Astrocyte (in vitro differentiated cells and primary cell): ENCODE results near the gene AGPAT3.

Experiments
- EZH2 ChIP-seq: IDR thresholded peaks from 2 replicates; pipeline ENCODE4 v1.6.1; 2012; ENCODE audit warnings: mild to moderate bottlenecking, low read length, inconsistent platforms; ENCODE audit not compliant: insufficient read depth
- TF ChIP-seq, protein P1 (sequence below): IDR thresholded peaks from 2 replicates; pipeline ENCODE4 v1.5.1; 2011; ENCODE audit warnings: low read depth, mild to moderate bottlenecking, inconsistent platforms, low read length, moderate library complexity; ENCODE audit not compliant: insufficient read depth

DNA sequence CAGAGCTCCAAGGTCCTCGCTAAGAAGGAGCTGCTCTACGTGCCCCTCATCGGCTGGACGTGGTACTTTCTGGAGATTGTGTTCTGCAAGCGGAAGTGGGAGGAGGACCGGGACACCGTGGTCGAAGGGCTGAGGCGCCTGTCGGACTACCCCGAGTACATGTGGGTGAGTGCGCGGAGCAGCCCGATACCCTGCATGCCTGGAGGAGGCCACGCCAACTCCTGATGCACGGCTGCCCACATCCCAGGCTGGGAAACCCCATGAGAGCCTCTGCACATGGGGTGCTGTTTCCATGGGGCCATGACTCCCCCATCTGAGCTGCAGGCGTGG lies 104.1 kb downstream of the AGPAT3 start:
- TF ChIP-seq, protein P1, sequence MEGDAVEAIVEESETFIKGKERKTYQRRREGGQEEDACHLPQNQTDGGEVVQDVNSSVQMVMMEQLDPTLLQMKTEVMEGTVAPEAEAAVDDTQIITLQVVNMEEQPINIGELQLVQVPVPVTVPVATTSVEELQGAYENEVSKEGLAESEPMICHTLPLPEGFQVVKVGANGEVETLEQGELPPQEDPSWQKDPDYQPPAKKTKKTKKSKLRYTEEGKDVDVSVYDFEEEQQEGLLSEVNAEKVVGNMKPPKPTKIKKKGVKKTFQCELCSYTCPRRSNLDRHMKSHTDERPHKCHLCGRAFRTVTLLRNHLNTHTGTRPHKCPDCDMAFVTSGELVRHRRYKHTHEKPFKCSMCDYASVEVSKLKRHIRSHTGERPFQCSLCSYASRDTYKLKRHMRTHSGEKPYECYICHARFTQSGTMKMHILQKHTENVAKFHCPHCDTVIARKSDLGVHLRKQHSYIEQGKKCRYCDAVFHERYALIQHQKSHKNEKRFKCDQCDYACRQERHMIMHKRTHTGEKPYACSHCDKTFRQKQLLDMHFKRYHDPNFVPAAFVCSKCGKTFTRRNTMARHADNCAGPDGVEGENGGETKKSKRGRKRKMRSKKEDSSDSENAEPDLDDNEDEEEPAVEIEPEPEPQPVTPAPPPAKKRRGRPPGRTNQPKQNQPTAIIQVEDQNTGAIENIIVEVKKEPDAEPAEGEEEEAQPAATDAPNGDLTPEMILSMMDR: no peak
- TF ChIP-seq EZH2: no peak
